ENCODE data around the gene MBOAT7.
A peak's percentile ranks its signal among the peaks of the same experiment; 100 is the strongest.
"Not testable (repeated sequence)": the region's sequence is repeated elsewhere in the genome, so short reads cannot be mapped to it uniquely, and the experiment has no call there.

The MBOAT7 gene

DNA sequence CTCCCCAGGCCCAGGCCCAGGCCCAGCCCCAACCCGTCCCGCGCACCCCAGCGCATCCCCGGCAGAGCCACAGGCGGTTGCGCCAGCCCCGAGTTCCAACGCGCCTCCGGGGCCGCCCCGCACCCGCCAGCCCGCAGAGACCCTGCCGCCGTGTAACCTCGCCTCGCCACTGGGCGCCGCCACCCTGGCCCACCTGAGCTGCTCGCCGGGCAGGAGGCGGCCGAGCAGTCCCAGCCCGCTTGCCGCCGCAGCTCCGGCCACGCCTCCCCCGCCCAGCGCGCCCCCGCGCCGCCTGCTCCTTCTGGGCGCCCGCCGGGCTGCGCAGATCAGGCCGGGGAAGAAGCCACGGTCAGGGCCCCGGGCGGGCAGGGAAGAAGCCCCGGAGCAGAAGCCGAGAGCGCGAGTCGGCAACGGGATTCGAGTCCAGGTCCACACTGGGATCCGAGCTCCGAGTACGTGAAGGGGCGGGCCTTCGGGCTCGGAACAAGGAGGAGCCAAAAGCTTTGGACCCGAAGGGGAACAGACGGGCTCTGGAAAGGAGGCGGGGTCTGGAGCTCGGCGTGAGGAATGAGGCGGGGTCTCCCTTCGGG, at the start of gene MBOAT7:
Gene MBOAT7, minus strand, starts transcription at position 436 of the 590 bp plus-strand sequence. CDS start 1,072 bp downstream, outside the sequence.
- TF ChIP-seq ZFX (IDR thresholded peaks at IDR 0.05) (peak; percentile 63; the same call in 1 of the 2 replicates), CTCF (conservative IDR thresholded peaks at IDR 0.05) (no peak; the same call in 1 of the 2 replicates)
- peak within 1 kb of the TSS; percentile 86 for H3K27ac ChIP-seq

- H3K27ac ChIP-seq: no peak overlapping the region
These were observed 44.6 kb upstream of the MBOAT7 start for GRCh38 chr19:54233941-54234340.

GRCh38 chr19:54231077-54231931, 41.9 kb upstream of the MBOAT7 start:
- no peak for TF ChIP-seq ZFX (IDR thresholded peaks at IDR 0.05)
- peak; percentile 99 for TF ChIP-seq CTCF (conservative IDR thresholded peaks at IDR 0.05)
- no peak overlapping the region for H3K27ac ChIP-seq

More at GRCh38 chr19:54233941-54234340, 44.6 kb upstream of the MBOAT7 start:
- no peak for TF ChIP-seq CTCF (conservative IDR thresholded peaks at IDR 0.05)
- no peak for TF ChIP-seq ZFX (IDR thresholded peaks at IDR 0.05)

GRCh38 chr19:54230031-54230430, 40.7 kb upstream of the MBOAT7 start:
- no peak overlapping the region for H3K27ac ChIP-seq
- TF ChIP-seq CTCF (conservative IDR thresholded peaks at IDR 0.05) (no peak), ZFX (IDR thresholded peaks at IDR 0.05) (no peak)

- TF ChIP-seq CTCF (conservative IDR thresholded peaks at IDR 0.05) (no peak), ZFX (IDR thresholded peaks at IDR 0.05) (no peak)
- no peak overlapping the region for H3K27ac ChIP-seq
These were observed 39.8 kb upstream of the MBOAT7 start for GRCh38 chr19:54229146-54229545.

DNA sequence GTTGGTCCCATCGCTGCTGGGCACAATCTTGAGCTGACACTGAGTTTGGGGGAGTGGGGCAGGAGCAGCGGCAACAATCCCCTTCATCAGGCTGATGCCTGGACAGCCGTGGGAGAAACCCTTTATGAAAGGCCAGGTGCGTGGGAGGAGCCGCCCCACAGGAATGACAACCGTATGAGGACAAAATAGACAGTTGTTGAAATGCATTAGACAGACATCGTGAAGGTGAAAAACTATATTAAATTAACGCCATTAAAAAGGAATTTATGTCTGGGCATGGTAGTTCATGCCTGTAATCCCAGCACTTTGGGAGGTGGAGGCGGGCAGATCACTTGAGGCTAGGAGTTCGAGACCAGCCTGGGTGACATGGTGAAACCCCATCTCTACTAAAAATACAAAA, 35.2 kb upstream of the MBOAT7 start:
- H3K27ac ChIP-seq: not testable (repeated sequence)

- not testable (repeated sequence) for H3K27ac ChIP-seq
These were observed 34.5 kb upstream of the MBOAT7 start for GRCh38 chr19:54223937-54224281.

GRCh38 chr19:54223277-54223936, 34.0 kb upstream of the MBOAT7 start:
- H3K27ac ChIP-seq: not testable (repeated sequence)

DNA sequence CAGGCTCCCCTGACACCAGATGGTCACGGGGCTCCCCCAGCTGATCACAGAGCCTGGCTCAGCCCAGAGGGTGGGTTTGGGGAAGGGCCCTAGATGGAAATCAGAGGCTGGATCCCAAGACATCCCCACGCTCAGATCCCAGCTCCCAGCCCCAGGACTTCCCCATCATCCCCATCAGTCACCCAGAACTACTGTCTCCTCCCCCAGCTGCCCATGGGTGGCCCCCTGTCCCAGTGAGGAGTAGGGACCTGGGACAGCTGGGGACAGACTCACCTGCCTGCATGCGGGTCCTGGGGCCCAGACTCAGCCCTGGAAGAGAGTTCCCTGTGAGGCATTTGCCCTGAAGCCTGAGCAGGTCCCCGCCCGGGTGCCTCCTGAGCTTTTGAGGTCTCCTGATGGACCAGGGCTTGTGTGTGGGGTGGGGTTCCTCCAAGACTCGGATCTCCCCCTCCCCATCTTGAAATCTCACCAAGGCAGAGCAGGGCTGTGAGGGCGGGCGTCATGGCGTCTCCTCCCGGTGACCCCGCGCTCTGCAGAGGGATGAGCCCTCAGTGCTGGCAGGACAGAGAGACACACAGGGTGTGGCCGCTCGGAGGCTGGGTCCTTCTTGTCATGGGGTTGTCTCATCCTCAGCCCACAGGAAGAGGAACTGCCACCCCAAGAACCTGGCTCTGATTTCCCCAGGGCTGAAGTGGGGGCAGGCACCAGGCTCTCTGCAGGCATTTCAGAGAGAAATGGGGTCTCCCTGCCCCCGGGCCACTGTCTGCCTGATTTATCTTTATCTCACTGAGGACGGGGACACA, 33.3 kb upstream of the MBOAT7 start, which contains the start of gene LILRB3:
Gene LILRB3, minus strand, starts transcription at position 534 of the 803 bp plus-strand sequence. Its CDS starts 31 bp downstream, at position 503.
- H3K27ac ChIP-seq: not testable (repeated sequence)

DNA sequence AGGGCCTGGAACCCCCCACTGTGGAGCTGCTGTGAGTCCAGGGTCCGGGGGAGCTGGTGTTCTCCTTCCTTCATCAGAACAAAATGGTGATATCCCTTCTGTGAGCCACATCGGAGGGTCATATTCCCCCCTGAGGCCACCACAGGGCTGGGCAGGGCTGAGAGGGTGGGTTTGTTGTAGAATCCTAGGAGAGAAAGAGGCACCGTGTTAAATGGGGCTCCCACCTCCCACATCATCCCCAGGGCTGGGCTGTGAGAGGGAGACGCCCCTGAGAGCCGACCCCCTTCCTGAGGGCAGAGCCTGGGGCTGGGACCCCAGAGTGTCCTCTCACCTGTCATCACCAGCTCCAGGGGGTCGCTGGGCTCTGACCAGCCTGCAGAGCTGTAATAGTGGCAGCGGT, 32.6 kb upstream of the MBOAT7 start:
- H3K27ac ChIP-seq: not testable (repeated sequence)

- not testable (repeated sequence) for H3K27ac ChIP-seq
These were observed 30.3 kb upstream of the MBOAT7 start for GRCh38 chr19:54219702-54220101.
